Left renal pelvis (tissue), 4 donors: ENCODE results near the gene RALB. TPM values are rescaled to one million over a fixed set of nuclear protein-coding genes. Genes with fewer than 3 reads are reported as not detected.
A peak's percentile ranks its signal among the peaks of the same experiment; 100 is the strongest.
"Not testable (repeated sequence)": the region's sequence is repeated elsewhere in the genome, so short reads cannot be mapped to it uniquely, and the experiment has no call there.

ENCODE experiments used
- DNase-seq, 4 donors: peaks; one replicate each; pipeline ENCODE4 v3.0.0-alpha.2; 2013; ENCODE audit warnings: low read depth in 4 of 4, low spot score in 3 of 4
- polyA plus RNA-seq, 4 donors: library from polyadenylated mRNA; unstranded; fragments of 120-200 nt; gene quantifications; one replicate each; pipeline ENCODE4 v1.2.1, GENCODE V29; 2013; ENCODE audit not compliant: insufficient read length in 4 of 4

Gene RALB
- polyA plus RNA-seq, 4 donors = 72.0 to 81.6 (median 75.9) TPM

- DNase-seq = no peak
These were observed 38.1 kb downstream of the RALB start for GRCh38 chr2:120290737-120291136.

- DNase-seq = no peak
These were observed 39.0 kb downstream of the RALB start for GRCh38 chr2:120291401-120292311.

- DNase-seq = no peak
These were observed 40.7 kb downstream of the RALB start for GRCh38 chr2:120293096-120294007.

- DNase-seq = no peak
These were observed 41.3 kb downstream of the RALB start for GRCh38 chr2:120294008-120294340.

GRCh38 chr2:120298173-120298835 lies 45.7 kb downstream of the RALB start:
- DNase-seq = no peak

DNA sequence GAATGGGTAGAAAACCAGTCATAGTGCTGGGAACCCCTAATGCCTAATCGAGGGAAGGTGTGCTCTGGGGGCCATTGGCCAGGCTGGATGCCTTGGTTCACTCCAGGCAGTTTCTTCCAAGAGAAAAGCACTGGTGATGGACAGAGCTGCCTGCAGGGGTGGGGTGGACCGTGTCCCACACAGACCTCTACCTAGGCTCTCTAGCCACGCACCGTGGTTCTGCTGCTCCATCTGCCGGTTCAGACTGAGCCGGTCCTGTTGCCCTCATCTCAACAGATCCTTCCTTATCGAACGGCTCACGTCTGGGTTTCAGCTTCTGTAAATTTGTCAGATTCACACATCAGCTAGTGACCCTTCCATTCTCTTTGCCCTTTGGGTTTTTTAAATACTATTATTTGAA lies 46.4 kb downstream of the RALB start:
- no peak for DNase-seq

GRCh38 chr2:120299561-120299960 lies 46.9 kb downstream of the RALB start:
- DNase-seq = no peak

GRCh38 chr2:120300385-120300784 lies 47.7 kb downstream of the RALB start:
- no peak for DNase-seq

DNA sequence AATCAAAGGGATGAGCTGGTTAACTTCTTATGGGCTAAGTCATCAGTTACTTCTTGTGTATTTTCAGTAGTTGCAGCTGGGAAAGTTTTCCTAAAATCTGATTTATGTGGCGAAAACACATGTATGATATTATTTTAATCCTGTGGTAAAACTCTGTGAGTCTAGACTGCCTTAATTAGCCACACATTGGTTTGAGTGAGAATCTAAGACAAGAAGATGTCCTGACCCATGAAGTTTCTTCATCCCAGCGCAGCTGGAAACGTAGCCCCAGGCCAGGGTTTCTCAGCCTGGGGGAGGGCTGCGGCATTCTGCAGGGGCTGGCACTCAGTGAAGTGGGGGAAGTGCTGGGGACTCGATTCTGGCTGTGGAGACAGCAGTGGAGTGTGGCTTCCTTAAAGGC lies 48.6 kb downstream of the RALB start:
- no peak for DNase-seq

DNA sequence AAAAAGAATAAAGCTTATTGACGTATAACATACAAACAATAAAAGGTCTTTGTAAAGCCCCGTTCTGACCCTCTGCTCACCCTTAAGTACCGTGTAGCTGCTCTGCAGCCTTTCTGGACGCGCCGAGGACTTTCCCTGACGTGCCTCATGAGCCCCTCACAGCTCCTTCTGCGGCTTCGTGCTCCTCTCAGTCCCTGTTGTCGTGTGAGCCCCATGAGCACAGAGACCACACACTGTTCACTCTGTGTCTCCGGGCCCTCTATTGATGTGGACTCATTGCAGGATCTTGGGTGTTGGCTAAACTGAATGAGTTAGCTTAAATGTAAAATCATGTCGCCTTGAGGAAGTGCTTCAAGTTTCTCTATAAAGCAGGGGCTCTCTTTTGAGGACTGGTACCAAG lies 49.6 kb downstream of the RALB start:
- no peak for DNase-seq

- no peak for DNase-seq
These were observed 50.5 kb downstream of the RALB start for GRCh38 chr2:120303177-120303576.

DNA sequence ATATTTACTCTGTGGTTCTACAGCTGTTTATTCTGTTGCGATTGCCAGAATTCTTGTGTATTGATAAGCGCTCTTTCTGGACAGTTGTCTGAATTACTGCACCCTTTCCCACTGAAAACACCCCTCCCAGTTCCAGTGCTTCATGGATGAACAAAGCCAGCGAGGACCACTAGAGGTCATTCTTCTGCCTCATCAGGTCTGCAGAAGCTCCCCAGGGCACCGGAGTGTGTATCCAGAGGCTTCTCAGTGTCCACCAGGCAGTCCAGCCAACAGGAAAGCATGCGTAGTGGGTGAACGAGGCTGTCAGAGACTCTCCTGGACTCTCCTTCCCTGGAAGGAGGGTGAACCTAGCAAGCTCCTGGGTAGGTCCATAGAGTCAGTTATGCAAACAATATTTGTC lies 52.6 kb downstream of the RALB start:
- no peak for DNase-seq

DNA sequence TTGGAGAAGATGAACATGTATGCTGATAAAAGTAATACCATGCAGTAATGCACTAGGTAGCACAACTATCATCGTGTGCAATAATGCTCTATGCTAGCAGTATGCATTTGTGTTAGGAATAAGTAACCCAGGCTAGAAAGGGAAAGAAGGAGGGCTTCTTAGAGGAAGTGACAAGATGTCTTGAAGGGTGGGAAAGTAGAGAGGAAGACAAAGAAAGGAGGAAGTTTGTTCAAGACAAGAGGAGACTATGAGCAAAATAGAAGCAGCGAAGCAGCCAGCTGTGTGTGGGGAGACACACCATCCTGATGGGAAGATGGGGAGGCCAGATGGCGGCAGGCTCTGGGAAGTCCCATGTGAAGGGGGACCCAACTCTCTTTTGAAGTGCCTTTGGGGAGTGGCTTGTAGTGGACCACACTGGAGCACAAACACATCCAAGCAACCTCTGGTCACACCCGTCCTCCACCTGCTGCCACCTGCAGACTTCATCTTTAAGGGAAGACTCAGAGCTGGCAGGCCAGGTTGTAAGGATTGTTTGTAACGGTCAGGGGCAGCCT lies 53.4 kb downstream of the RALB start:
- no peak for DNase-seq

DNA sequence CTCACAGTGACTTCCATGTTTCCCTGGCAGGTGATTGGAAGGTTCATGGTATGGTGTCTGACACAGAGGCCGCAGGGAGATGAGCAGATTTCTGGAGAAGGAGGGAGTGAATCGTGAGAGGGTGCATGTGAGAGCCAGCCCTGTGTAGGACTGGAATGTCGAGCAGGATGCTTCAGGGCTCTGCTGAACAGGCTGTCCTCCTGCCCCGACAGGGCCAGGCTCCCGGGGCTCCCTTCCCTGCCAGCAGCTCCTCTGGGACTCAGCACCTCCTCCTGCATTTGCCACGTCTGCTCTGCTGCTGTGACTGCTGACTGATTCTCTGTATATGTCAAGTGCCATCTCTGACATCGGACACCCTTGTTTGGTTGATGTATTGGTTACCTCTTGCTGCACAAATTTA lies 54.8 kb downstream of the RALB start:
- no peak for DNase-seq

DNA sequence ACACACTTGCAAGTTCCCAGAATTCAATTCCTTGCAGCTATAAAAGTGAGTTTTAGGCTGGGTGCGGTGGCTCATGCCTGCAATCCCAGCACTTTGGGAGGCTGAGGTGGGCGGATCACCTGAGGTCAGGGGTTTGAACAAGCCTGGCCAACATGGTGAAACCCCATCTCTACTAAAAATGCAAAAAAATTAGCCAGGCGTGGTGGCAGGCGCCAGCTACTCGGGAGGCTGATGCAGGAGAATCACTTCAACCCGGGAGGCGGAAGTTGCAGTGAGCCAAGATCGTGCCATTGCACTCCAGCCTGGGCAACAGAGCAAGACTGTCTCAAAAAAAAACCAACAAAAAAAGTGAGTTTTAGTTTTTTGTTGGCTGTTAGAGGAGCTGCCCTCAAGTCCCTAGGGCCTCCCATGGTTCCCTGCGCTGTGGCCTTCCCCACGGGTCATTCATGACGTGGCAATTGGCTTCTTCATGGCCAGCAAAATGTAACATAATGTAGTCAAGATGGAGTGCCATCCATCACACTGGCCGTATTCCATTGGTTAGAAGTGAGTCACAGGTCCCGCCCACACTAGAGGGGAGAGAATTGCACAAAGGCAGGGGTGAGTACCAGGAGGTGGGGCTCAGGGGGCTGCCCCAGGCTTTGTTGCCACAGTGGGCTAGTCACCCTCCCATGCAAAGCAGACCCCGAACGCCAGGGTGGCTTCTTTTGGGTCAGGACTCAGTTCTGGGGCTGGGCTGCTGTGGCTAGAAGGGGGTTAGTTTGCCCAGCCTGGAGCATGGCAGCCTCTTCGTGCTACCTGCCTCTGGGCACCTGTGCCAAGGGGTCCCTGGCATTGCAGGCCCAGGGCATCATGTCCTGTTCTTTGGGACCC lies 55.6 kb downstream of the RALB start:
- DNase-seq = no peak

GRCh38 chr2:120310136-120310535 lies 57.5 kb downstream of the RALB start:
- DNase-seq = no peak

DNA sequence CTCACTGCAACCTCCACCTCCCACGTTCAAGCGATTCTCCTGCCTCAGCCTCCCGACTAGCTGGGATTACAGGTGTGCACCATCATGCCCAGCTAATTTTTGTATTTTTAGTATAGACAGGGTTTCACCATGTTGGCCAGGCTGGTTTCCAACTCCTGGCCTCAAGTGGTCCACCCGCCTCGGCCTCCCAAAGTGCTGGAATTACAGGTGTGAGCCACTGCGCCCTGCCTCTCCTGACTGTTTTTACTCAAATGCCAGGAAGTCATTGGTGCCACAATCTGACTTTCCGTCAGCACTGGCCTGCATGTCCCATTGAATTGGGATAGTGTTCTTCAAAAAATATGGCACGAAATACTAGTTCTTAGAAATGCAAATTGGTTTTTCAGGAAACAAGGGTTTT lies 58.2 kb downstream of the RALB start:
- DNase-seq = not testable (repeated sequence)

DNA sequence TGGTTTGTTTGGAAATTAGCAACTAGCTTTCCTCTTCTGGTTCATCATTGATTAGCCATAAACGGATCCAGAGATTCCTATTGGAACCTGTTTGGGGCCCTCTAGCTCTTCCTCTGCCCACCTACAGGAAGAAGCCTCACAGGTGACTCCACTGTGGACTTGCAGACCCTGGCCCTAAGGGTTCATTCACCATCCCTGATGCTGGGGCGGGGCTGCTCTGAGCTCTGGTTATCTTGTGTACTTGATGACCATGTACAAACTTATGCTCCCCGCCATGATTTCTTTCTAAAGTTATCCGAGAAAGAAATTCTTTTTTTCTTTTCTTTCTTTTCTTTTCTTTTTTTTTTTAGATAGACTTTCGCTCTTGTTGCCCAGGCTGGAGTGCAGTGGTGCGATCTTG lies 59.4 kb downstream of the RALB start:
- no peak for DNase-seq

GRCh38 chr2:120312860-120313694 lies 60.4 kb downstream of the RALB start:
- DNase-seq = peak; percentile 70 to 82 (median 74)
